Activated CD4-positive, alpha-beta T cell treated with anti-CD3 and anti-CD28 coated beads, Interleukin-2, amount 50 U/mL, for 24 hours (primary cell): Measurements from ENCODE around the gene PTPRA.
"Not testable (repeated sequence)": the region's sequence is repeated elsewhere in the genome, so short reads cannot be mapped to it uniquely, and the experiment has no call there.

ENCODE experiments used
- DNase-seq, 2 donors: peaks; one replicate each; pipeline ENCODE4 v3.0.0-alpha.2; 2020; ENCODE audit warnings: low read depth in 1 of 2, low spot score in 1 of 2

Gene PTPRA

GRCh38 chr20:3070725-3071124 is 197.4 kb downstream of the PTPRA start:
- DNase-seq = no peak

GRCh38 chr20:3071266-3071609 is 198.0 kb downstream of the PTPRA start:
- DNase-seq = no peak

- peak; percentile 45 to 48 for DNase-seq
These were observed 198.6 kb downstream of the PTPRA start, which contains the start of gene OXT for GRCh38 chr20:3071610-3072529. Gene OXT, plus strand, starts transcription at chr20:3071620. Its CDS starts 36 bp downstream, at chr20:3071656.

GRCh38 chr20:3072530-3073250 is 199.4 kb downstream of the PTPRA start:
- DNase-seq = no peak

GRCh38 chr20:3073251-3073643 is 200.0 kb downstream of the PTPRA start:
- not testable (repeated sequence) for DNase-seq

- no peak for DNase-seq
These were observed 201.5 kb downstream of the PTPRA start for GRCh38 chr20:3074812-3075211.

- DNase-seq = not testable (repeated sequence)
These were observed 202.0 kb downstream of the PTPRA start for GRCh38 chr20:3075315-3075714.

GRCh38 chr20:3077618-3078134 is 204.4 kb downstream of the PTPRA start:
- no peak for DNase-seq

- no peak for DNase-seq
These were observed 207.7 kb downstream of the PTPRA start for GRCh38 chr20:3080939-3081388.

GRCh38 chr20:3081641-3082040 is 208.4 kb downstream of the PTPRA start:
- DNase-seq = no peak

- DNase-seq = no peak
These were observed 209.1 kb downstream of the PTPRA start for GRCh38 chr20:3082306-3082951.

GRCh38 chr20:3082955-3083952 is 210.0 kb downstream of the PTPRA start:
- no peak for DNase-seq

- DNase-seq = no peak
These were observed 211.2 kb downstream of the PTPRA start, which contains the start of gene AVP for GRCh38 chr20:3084283-3084985. Gene AVP, minus strand, starts transcription at chr20:3084724. Its CDS starts 50 bp downstream, at chr20:3084674.

GRCh38 chr20:3084986-3085360 is 211.7 kb downstream of the PTPRA start:
- DNase-seq = no peak

- DNase-seq = no peak
These were observed 212.3 kb downstream of the PTPRA start for GRCh38 chr20:3085571-3086072.

- no peak for DNase-seq
These were observed 214.8 kb downstream of the PTPRA start for GRCh38 chr20:3088031-3088430.
